MM.1S (cell line): ENCODE data around the gene CADPS.

Experiments used
- DNase-seq: peaks from one replicate; pipeline ENCODE4 v3.0.0-alpha.2; 2015
- H2AFZ ChIP-seq: fragments of 300-600 bp; sonication (generic); 2 replicates; pipeline ENCODE4 v1.6.0; 2016; ENCODE audit warnings: antibody characterized with exemption, low read length
- H3F3A ChIP-seq: fragments of 300-600 bp; sonication (generic); 2 replicates; pipeline ENCODE4 v1.6.1; 2016; ENCODE audit warnings: mild to moderate bottlenecking, antibody characterized with exemption, low read length, moderate library complexity, mixed read lengths; ENCODE audit not compliant: insufficient read depth
- H3K27ac ChIP-seq: fragments of 300-600 bp; sonication (generic); 2 replicates; pipeline ENCODE4 v1.5.1; 2016; ENCODE audit warnings: mild to moderate bottlenecking, low read length
- H3K27me3 ChIP-seq: fragments of 300-600 bp; sonication (generic); replicated peaks from 2 replicates; pipeline ENCODE4 v1.6.0; 2016; ENCODE audit warnings: low read length; ENCODE audit not compliant: insufficient read depth
- H3K36me3 ChIP-seq: fragments of 300-600 bp; sonication (generic); replicated peaks from 2 replicates; pipeline ENCODE4 v1.6.1; 2016; ENCODE audit warnings: mild to moderate bottlenecking, low read length, mixed read lengths; ENCODE audit not compliant: insufficient read depth
- H3K4me1 ChIP-seq: fragments of 300-600 bp; sonication (generic); 2 replicates; pipeline ENCODE4 v1.6.1; 2016; ENCODE audit warnings: low read length, mixed read lengths
- H3K4me2 ChIP-seq: fragments of 300-600 bp; sonication (generic); 2 replicates; pipeline ENCODE4 v1.6.0; 2016; ENCODE audit warnings: low read depth, low read length
- H3K4me3 ChIP-seq: fragments of 300-600 bp; sonication (generic); 2 replicates; pipeline ENCODE4 v1.5.1; 2016; ENCODE audit warnings: low read length, mixed read lengths
- H3K79me2 ChIP-seq: fragments of 300-600 bp; sonication (generic); 2 replicates; pipeline ENCODE4 v1.6.1; 2016; ENCODE audit warnings: mixed run types, low read length, mixed read lengths
- H3K9ac ChIP-seq: fragments of 300-600 bp; sonication (generic); 2 replicates; pipeline ENCODE4 v1.6.1; 2016; ENCODE audit warnings: low read length, mixed read lengths
- H3K9me2 ChIP-seq: fragments of 300-600 bp; sonication (generic); replicated peaks from 2 replicates; pipeline ENCODE4 v1.6.1; 2016; ENCODE audit warnings: mild to moderate bottlenecking, low read length, mixed read lengths; ENCODE audit not compliant: insufficient read depth
- H3K9me3 ChIP-seq: fragments of 300-600 bp; sonication (generic); replicated peaks from 2 replicates; pipeline ENCODE4 v1.6.1; 2016; ENCODE audit warnings: mild to moderate bottlenecking, low read length, mixed read lengths; ENCODE audit not compliant: insufficient read depth
- H4K20me1 ChIP-seq: fragments of 300-600 bp; sonication (generic); 2 replicates; pipeline ENCODE4 v1.6.1; 2016; ENCODE audit warnings: mild to moderate bottlenecking, low read length, moderate library complexity, mixed read lengths; ENCODE audit not compliant: insufficient read depth
- EZH2 ChIP-seq: fragments of 300-600 bp; sonication (generic); optimal IDR thresholded peaks from 2 replicates; pipeline ENCODE3; 2017; ENCODE audit warnings: low read depth, mild to moderate bottlenecking, antibody characterized with exemption, low read length, mixed read lengths
- EZH2phosphoT487 ChIP-seq: fragments of 300-600 bp; sonication (generic); IDR thresholded peaks from 2 replicates; pipeline ENCODE4 v1.6.1; 2018; ENCODE audit warnings: antibody characterized with exemption, low read length
- TF ChIP-seq, protein P1 (sequence below): fragments of 300-600 bp; sonication (generic); IDR thresholded peaks from 2 replicates; pipeline ENCODE4 v1.5.1; 2016; ENCODE audit warnings: antibody characterized with exemption, low read length, mixed read lengths

CADPS gene

DNA sequence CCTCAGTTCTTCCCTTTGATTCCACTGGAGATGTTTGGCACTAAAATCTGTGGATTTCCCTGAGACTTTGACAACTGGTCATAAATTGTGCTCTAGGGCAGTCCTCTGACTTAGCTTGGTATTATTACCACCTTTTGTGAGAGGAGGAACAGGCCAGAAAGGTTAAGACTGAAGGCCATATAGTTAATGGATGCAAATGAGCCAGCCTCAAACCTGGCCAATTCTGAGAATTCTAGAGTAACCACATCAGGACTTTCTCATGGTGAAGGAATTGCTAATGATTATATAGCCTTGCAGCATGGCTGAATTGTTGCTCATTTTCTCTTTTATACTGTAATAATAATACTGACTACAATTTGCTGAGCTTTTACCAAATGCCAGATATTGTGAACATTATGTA, 162.5 kb downstream of the CADPS start:
- Histone ChIP-seq H3K4me2 (no peak overlapping the region), H3K36me3 (no peaks in the 10 kb centered on the region), H4K20me1 (no peaks in the 10 kb centered on the region), H2AFZ (no peak overlapping the region), H3K27ac (no peak overlapping the region), H3K9me3 (no peaks in the 10 kb centered on the region), H3K4me1 (no peaks in the 10 kb centered on the region), H3K9me2 (no peaks in the 10 kb centered on the region), H3F3A (no peaks in the 10 kb centered on the region), H3K79me2 (no peaks in the 10 kb centered on the region), H3K27me3 (no peaks in the 10 kb centered on the region), H3K9ac (no peak overlapping the region), H3K4me3 (no peak overlapping the region)
- TF ChIP-seq EZH2: no peak
- no peak for TF ChIP-seq EZH2phosphoT487
- TF ChIP-seq, protein P1, sequence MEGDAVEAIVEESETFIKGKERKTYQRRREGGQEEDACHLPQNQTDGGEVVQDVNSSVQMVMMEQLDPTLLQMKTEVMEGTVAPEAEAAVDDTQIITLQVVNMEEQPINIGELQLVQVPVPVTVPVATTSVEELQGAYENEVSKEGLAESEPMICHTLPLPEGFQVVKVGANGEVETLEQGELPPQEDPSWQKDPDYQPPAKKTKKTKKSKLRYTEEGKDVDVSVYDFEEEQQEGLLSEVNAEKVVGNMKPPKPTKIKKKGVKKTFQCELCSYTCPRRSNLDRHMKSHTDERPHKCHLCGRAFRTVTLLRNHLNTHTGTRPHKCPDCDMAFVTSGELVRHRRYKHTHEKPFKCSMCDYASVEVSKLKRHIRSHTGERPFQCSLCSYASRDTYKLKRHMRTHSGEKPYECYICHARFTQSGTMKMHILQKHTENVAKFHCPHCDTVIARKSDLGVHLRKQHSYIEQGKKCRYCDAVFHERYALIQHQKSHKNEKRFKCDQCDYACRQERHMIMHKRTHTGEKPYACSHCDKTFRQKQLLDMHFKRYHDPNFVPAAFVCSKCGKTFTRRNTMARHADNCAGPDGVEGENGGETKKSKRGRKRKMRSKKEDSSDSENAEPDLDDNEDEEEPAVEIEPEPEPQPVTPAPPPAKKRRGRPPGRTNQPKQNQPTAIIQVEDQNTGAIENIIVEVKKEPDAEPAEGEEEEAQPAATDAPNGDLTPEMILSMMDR: no peak
- DNase-seq: no peak

DNA sequence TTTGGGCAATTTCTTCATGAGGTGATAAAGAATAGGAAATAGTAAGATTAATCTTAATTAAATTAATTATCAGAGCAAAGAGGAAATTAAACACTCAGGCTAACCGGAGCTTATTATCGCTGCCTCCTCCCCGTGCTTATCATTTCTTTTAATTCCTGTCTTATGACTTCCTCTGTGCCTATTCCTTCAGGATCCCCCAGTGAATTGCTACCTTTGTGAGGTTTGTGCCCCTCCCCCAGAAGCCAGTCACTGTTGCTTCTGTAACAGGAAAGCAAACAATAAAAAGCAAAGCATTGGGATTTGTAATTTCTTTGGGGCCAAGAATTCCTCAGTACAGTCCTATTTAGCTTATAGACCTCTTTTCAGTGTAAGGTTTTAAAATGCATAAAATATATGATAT, 164.5 kb downstream of the CADPS start:
- Histone ChIP-seq H3F3A (no peaks in the 10 kb centered on the region), H3K4me3 (no peak overlapping the region), H3K36me3 (no peaks in the 10 kb centered on the region), H3K9ac (no peak overlapping the region), H2AFZ (no peak overlapping the region), H3K4me2 (no peak overlapping the region), H4K20me1 (no peaks in the 10 kb centered on the region), H3K27me3 (no peaks in the 10 kb centered on the region), H3K79me2 (no peaks in the 10 kb centered on the region), H3K27ac (no peak overlapping the region), H3K4me1 (no peaks in the 10 kb centered on the region), H3K9me3 (no peaks in the 10 kb centered on the region), H3K9me2 (no peaks in the 10 kb centered on the region)
- DNase-seq: no peak
- TF ChIP-seq EZH2phosphoT487 (no peak), EZH2 (no peak)

DNA sequence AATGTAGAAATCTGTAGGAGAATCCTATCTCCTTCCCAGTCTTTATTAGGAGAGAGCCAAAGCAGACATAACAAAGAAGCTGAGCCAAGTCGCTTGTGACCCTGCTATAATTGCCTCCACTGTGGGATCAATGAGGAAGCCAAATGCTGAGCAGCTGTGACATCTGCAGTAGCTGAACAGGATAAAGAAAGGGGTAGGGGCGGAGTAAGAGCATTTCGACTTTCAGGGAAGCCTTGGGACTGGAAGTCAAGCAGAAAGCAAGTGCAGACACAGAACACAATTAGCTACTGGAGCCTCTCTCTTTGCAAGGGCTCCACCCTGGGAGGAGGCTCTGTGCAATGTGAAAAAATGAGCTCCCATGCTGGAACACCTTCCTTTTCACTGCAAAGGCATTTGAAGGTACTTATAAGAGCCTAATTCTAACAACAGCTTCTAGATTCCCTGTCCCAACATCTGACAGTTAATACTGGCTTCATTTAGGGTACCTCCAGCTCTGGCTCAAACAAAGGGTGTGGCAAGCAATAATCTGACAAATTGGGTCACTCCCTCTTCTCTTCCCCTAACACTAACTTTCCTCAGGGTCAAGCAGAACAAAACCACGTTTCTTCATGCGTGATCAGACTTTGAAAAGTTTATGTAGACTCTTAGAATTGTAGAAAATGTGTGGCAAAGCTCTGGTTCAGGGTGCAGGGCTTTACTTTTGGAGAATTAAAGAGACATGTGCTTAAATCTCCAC, 166.4 kb downstream of the CADPS start:
- Histone ChIP-seq H3K4me1 (no peaks in the 10 kb centered on the region), H3K4me2 (no peak overlapping the region), H2AFZ (no peak overlapping the region), H3K9me3 (no peaks in the 10 kb centered on the region), H3K27me3 (no peaks in the 10 kb centered on the region), H3K4me3 (no peak overlapping the region), H3K9ac (no peak overlapping the region), H3K27ac (no peak overlapping the region), H3K79me2 (no peaks in the 10 kb centered on the region), H4K20me1 (no peaks in the 10 kb centered on the region), H3F3A (no peaks in the 10 kb centered on the region), H3K9me2 (no peaks in the 10 kb centered on the region), H3K36me3 (no peaks in the 10 kb centered on the region)
- DNase-seq: no peak
- no peak for TF ChIP-seq EZH2
- TF ChIP-seq EZH2phosphoT487: no peak
- TF ChIP-seq, protein P1: no peak

DNA sequence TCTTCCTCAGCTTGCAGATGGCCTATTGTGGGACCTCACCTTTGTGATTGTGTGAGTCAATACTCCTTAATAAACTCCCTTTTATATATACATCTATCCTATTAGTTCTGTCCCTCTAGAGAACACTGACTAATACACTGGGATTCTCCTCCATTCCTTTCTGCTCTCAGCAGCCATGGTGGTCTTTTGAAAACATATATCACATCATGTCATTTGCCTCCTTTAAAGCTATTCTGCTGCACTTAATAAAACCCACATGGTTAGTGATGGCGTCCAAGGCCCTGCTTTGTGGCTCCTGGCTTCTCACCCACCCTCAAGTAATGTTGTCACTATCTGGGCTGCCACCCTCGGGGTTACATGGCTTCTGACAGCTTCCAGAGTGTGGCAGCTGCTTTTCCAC, 169.5 kb downstream of the CADPS start:
- DNase-seq: no peak
- no peak overlapping the region for H3K9ac ChIP-seq
- H3K9me2 ChIP-seq: no peaks in the 10 kb centered on the region
- H3K4me1 ChIP-seq: no peaks in the 10 kb centered on the region
- no peaks in the 10 kb centered on the region for H3K9me3 ChIP-seq
- H3K27ac ChIP-seq: no peak overlapping the region
- no peaks in the 10 kb centered on the region for H3F3A ChIP-seq
- H3K79me2 ChIP-seq: no peaks in the 10 kb centered on the region
- no peaks in the 10 kb centered on the region for H3K36me3 ChIP-seq
- H3K4me3 ChIP-seq: no peak overlapping the region
- no peak overlapping the region for H3K4me2 ChIP-seq
- no peaks in the 10 kb centered on the region for H3K27me3 ChIP-seq
- no peak for TF ChIP-seq EZH2
- TF ChIP-seq, protein P1: no peak
- TF ChIP-seq EZH2phosphoT487: no peak
- no peaks in the 10 kb centered on the region for H4K20me1 ChIP-seq
- H2AFZ ChIP-seq: no peak overlapping the region
